ENCODE data around the gene SDK2. TPM values are rescaled to one million over a fixed set of nuclear protein-coding genes. Genes with fewer than 3 reads are reported as not detected.

Gene SDK2
- total and polyA plus RNA-seq, 5 donors from 2014 or later: 0.02 to 0.59 (median 0.02) TPM; not detected in 2

DNA sequence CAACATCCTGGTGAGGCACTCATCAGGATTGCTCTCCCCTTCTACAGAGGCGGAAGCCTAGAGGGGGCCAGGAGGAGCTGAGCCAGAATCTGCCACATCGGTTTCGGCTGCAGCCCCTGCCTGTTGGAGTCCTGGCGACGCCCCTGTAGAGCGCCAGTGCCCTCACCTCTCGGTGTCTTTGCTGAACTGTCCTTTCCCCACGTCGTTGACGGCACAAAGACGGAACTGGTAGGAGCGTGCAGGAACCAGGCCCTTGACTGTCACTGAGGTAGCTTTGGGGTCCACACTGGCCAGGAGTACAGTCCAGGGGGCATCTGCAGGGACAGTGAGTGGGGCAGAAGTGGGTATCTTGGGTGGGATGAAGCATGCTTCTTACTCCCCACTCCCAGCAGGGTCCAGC lies 222.1 kb downstream of the SDK2 start:
- H3K9me3 ChIP-seq (ENCODE audit: control insufficient read depth in 2 of 2, low read length in 2 of 2): no peaks in the 10 kb centered on the region
- Mint-ChIP-seq H3K36me3 (no peaks in the 10 kb centered on the region), H3K9me3 (peaks cover 0 to 2% (median 0%) of the 10 kb centered on the region in 7 donors), H3K27ac (no peak overlapping the region), H3K4me3 (no peak overlapping the region), H3K4me1 (no peaks in the 10 kb centered on the region), H3K27me3 (no peaks in the 10 kb centered on the region)
- H3K27ac ChIP-seq (ENCODE audit: insufficient read depth, low read length, poor library complexity, severe bottlenecking): no peak overlapping the region
- H3K36me3 ChIP-seq (ENCODE audit: control insufficient read depth, insufficient read depth, low read length): no peaks in the 10 kb centered on the region
- ATAC-seq (ENCODE audit: low read depth in 2 of 2) (no peak), DNase-seq (no peak)
- no peak overlapping the region for H3K4me3 ChIP-seq (ENCODE audit: low read depth, low read length)
- no peaks in the 10 kb centered on the region for H3K4me1 ChIP-seq (ENCODE audit: control insufficient read depth, insufficient read depth, low read length, poor library complexity, severe bottlenecking)
- no peaks in the 10 kb centered on the region for H3K27me3 ChIP-seq (ENCODE audit: control insufficient read depth, insufficient read depth, low read length)

DNA sequence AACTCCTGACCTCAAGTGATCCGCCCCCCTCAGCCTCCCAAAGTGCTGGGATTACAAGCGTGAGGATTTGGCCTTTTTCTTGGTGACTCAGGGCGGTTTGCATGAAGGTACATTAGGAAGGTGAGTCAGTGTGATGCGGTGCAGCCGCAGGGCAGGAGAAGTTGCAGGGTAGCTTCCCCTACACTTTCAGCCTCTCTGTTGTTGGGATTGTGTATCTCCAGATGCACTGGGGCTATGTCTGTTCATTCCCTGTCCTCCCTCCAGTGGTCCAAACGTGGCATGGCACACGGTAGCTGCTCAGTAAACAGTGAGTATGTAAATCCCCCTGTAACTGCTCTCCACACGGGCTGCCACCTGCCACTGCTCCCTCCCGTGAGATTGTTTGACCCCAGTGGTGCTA lies 223.3 kb downstream of the SDK2 start:
- Mint-ChIP-seq H3K27ac (peak overlapping the region in 1 of 3 donors; percentile 43), H3K27me3 (no peaks in the 10 kb centered on the region), H3K4me1 (no peaks in the 10 kb centered on the region), H3K4me3 (no peak overlapping the region), H3K36me3 (no peaks in the 10 kb centered on the region), H3K9me3 (peaks cover 0 to 2% (median 0%) of the 10 kb centered on the region in 7 donors)
- no peaks in the 10 kb centered on the region for H3K9me3 ChIP-seq (ENCODE audit: control insufficient read depth in 2 of 2, low read length in 2 of 2)
- H3K27me3 ChIP-seq (ENCODE audit: control insufficient read depth, insufficient read depth, low read length): no peaks in the 10 kb centered on the region
- no peaks in the 10 kb centered on the region for H3K4me1 ChIP-seq (ENCODE audit: control insufficient read depth, insufficient read depth, low read length, poor library complexity, severe bottlenecking)
- no peak overlapping the region for H3K27ac ChIP-seq (ENCODE audit: insufficient read depth, low read length, poor library complexity, severe bottlenecking)
- DNase-seq: no peak
- no peak for ATAC-seq (ENCODE audit: low read depth in 2 of 2)
- no peaks in the 10 kb centered on the region for H3K36me3 ChIP-seq (ENCODE audit: control insufficient read depth, insufficient read depth, low read length)
- no peak overlapping the region for H3K4me3 ChIP-seq (ENCODE audit: low read depth, low read length)

DNA sequence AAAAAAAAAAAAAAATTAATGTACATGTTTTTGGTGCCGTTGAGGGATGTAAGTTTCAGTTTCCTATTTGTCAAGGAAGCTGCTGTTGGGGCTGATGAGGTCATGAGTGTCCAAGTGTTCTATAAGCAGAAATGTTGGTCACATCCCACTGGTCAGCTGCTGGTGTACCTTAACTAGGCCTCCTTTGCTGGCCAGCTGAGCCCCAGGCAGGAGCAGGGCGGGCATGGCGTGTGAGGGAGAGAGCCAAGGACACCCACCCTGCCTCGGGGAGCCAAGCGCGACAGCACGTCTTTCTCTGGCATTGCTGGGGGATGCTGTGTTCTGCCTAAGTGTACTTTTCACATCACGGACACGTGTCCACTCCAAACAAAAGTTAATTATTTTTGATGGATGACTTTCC lies 224.4 kb downstream of the SDK2 start:
- ATAC-seq (ENCODE audit: low read depth in 2 of 2): no peak
- Histone ChIP-seq H3K27ac (ENCODE audit: insufficient read depth, low read length, poor library complexity, severe bottlenecking) (no peak overlapping the region), H3K4me3 (ENCODE audit: low read depth, low read length) (no peak overlapping the region), H3K27me3 (ENCODE audit: control insufficient read depth, insufficient read depth, low read length) (no peaks in the 10 kb centered on the region), H3K36me3 (ENCODE audit: control insufficient read depth, insufficient read depth, low read length) (no peaks in the 10 kb centered on the region), H3K4me1 (ENCODE audit: control insufficient read depth, insufficient read depth, low read length, poor library complexity, severe bottlenecking) (no peaks in the 10 kb centered on the region), H3K9me3 (ENCODE audit: control insufficient read depth in 2 of 2, low read length in 2 of 2) (no peaks in the 10 kb centered on the region)
- no peaks in the 10 kb centered on the region for H3K4me1 Mint-ChIP-seq
- H3K36me3 Mint-ChIP-seq: no peaks in the 10 kb centered on the region
- H3K27ac Mint-ChIP-seq: no peak overlapping the region
- H3K27me3 Mint-ChIP-seq: no peaks in the 10 kb centered on the region
- peaks cover 0 to 2% (median 0%) of the 10 kb centered on the region in 7 donors for H3K9me3 Mint-ChIP-seq
- no peak for DNase-seq
- H3K4me3 Mint-ChIP-seq: no peak overlapping the region

DNA sequence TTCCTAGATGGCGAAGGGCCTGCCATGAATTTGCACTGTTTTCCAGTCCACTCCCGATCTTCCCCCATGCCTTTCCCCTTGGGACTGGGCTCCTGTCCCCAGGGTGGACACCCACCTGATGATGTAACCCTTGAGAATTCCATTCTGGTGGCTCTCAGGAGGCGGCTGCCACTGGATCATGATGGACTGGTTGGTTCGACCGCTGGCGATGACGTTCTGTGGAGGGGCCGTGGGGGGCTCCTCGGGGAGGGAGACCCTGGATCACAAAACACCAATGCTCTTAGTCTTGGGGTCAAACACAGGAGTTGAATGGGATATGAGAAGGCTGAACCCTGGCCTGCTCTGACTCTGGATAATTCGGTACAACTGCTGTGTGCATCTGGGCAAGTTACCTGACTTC lies 225.2 kb downstream of the SDK2 start:
- no peak for ATAC-seq (ENCODE audit: low read depth in 2 of 2)

DNA sequence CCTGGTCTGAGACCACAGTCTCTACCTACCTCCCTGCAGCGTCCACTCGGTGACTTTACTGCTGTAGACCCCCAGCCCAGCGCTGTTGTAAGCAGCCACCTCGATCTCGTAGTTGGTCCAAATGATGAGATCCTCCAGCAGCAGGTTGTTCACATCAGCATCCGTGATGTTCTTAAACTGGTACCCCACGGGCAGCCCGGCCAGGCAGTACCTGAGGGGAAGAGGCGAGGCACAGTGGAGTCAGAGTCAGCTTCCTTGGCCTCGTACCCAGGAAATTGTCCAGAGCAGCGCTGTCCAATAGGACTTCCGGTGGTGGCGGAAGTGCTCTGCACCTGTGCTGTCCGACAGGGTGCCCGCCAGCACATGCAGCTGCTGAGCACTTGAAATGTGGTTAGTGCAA lies 228.5 kb downstream of the SDK2 start:
- Mint-ChIP-seq H3K27me3 (peaks cover 5% of the 10 kb centered on the region), H3K4me3 (no peak overlapping the region), H3K27ac (no peak overlapping the region), H3K9me3 (peaks cover 0 to 2% (median 0%) of the 10 kb centered on the region in 7 donors), H3K36me3 (no peaks in the 10 kb centered on the region), H3K4me1 (no peaks in the 10 kb centered on the region)
- Histone ChIP-seq H3K36me3 (ENCODE audit: control insufficient read depth, insufficient read depth, low read length) (no peaks in the 10 kb centered on the region), H3K4me3 (ENCODE audit: low read depth, low read length) (no peak overlapping the region), H3K27ac (ENCODE audit: insufficient read depth, low read length, poor library complexity, severe bottlenecking) (no peak overlapping the region), H3K27me3 (ENCODE audit: control insufficient read depth, insufficient read depth, low read length) (no peaks in the 10 kb centered on the region), H3K9me3 (ENCODE audit: control insufficient read depth in 2 of 2, low read length in 2 of 2) (no peaks in the 10 kb centered on the region), H3K4me1 (ENCODE audit: control insufficient read depth, insufficient read depth, low read length, poor library complexity, severe bottlenecking) (no peaks in the 10 kb centered on the region)
- DNase-seq (no peak), ATAC-seq (ENCODE audit: low read depth in 2 of 2) (no peak)

More for the DNA sequence above, 225.2 kb downstream of the SDK2 start:
- H3K9me3 Mint-ChIP-seq: peaks cover 0 to 2% (median 0%) of the 10 kb centered on the region in 7 donors
- no peaks in the 10 kb centered on the region for H3K27me3 Mint-ChIP-seq
- peak overlapping the region in 1 of 3 donors; percentile 35 for H3K27ac Mint-ChIP-seq
- Histone ChIP-seq H3K4me3 (ENCODE audit: low read depth, low read length) (no peak overlapping the region), H3K4me1 (ENCODE audit: control insufficient read depth, insufficient read depth, low read length, poor library complexity, severe bottlenecking) (no peaks in the 10 kb centered on the region), H3K36me3 (ENCODE audit: control insufficient read depth, insufficient read depth, low read length) (no peaks in the 10 kb centered on the region), H3K27ac (ENCODE audit: insufficient read depth, low read length, poor library complexity, severe bottlenecking) (no peak overlapping the region), H3K27me3 (ENCODE audit: control insufficient read depth, insufficient read depth, low read length) (no peaks in the 10 kb centered on the region), H3K9me3 (ENCODE audit: control insufficient read depth in 2 of 2, low read length in 2 of 2) (no peaks in the 10 kb centered on the region)
- no peak overlapping the region for H3K4me3 Mint-ChIP-seq
- H3K4me1 Mint-ChIP-seq: no peaks in the 10 kb centered on the region
- H3K36me3 Mint-ChIP-seq: no peaks in the 10 kb centered on the region
- no peak for DNase-seq

DNA sequence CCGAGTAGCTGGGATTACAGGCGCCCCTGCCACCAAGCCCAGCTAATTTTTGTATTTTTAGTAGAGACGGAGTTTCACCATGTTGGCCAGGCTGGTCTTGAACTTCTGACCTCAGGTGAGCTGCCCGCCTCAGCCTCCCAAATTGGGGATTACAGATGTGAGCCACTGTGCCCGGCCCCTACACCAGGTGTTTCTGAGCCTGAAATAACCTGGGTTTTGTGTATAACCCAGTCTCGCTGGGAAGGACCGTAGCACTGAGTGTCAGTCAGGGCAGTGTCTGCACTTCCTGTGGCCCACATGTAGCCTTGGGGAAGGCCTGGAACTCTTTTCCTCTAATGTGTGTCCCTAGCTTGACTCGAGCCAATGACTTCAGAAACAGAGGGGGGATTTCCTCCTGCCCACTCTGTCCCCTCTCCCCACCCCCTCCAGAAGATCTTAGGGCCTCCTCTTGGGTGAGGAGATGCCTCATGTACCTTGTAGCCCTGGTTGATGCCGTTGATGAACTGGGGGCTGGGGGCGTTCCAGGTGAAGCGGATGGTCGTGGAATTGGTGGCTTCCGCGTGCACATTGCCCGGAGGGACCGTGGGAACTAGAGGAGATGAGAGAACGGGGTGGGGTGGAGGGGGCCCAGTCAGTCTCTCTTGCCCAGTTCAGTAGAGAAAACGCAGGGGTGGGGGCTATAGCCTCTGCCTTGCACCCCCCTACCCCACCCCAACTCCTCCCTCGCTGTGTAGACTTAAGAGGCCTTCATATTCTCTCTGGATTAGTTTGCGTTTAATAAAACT lies 229.9 kb downstream of the SDK2 start:
- Mint-ChIP-seq H3K36me3 (no peaks in the 10 kb centered on the region), H3K27ac (no peak overlapping the region), H3K4me3 (no peak overlapping the region), H3K27me3 (peaks cover 5% of the 10 kb centered on the region), H3K9me3 (peaks cover 0 to 2% (median 0%) of the 10 kb centered on the region in 7 donors), H3K4me1 (no peaks in the 10 kb centered on the region)
- no peaks in the 10 kb centered on the region for H3K4me1 ChIP-seq (ENCODE audit: control insufficient read depth, insufficient read depth, low read length, poor library complexity, severe bottlenecking)
- ATAC-seq (ENCODE audit: low read depth in 2 of 2) (no peak), DNase-seq (no peak)
- no peak overlapping the region for H3K27ac ChIP-seq (ENCODE audit: insufficient read depth, low read length, poor library complexity, severe bottlenecking)
- H3K4me3 ChIP-seq (ENCODE audit: low read depth, low read length): no peak overlapping the region
- no peaks in the 10 kb centered on the region for H3K9me3 ChIP-seq (ENCODE audit: control insufficient read depth in 2 of 2, low read length in 2 of 2)
- H3K27me3 ChIP-seq (ENCODE audit: control insufficient read depth, insufficient read depth, low read length): no peaks in the 10 kb centered on the region
- no peaks in the 10 kb centered on the region for H3K36me3 ChIP-seq (ENCODE audit: control insufficient read depth, insufficient read depth, low read length)

DNA sequence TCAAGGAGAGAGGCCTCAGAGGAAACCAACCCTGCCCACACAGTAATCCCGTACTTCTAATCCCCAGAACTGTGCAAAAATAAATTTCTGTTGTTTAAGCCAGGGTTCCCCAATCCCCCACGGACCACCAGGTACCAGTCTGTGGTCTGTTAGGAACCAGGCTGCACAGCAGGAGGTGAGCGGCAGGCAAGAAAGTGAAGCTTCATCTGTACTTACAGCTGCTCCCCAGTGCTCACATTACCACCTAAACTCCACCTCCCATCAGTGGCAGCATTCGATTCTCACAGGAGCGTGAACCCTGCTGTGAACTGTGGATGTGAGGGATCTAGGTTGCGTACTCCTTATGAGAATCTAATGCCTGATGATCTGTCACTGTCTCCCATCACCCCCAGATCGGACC lies 231.3 kb downstream of the SDK2 start:
- ATAC-seq (ENCODE audit: low read depth in 2 of 2): no peak
- no peak for DNase-seq
- no peaks in the 10 kb centered on the region for H3K4me1 Mint-ChIP-seq
- Histone ChIP-seq H3K4me3 (ENCODE audit: low read depth, low read length) (no peak overlapping the region), H3K9me3 (ENCODE audit: control insufficient read depth in 2 of 2, low read length in 2 of 2) (no peaks in the 10 kb centered on the region), H3K27me3 (ENCODE audit: control insufficient read depth, insufficient read depth, low read length) (no peaks in the 10 kb centered on the region), H3K36me3 (ENCODE audit: control insufficient read depth, insufficient read depth, low read length) (no peaks in the 10 kb centered on the region), H3K4me1 (ENCODE audit: control insufficient read depth, insufficient read depth, low read length, poor library complexity, severe bottlenecking) (no peaks in the 10 kb centered on the region), H3K27ac (ENCODE audit: insufficient read depth, low read length, poor library complexity, severe bottlenecking) (no peak overlapping the region)
- no peak overlapping the region for H3K4me3 Mint-ChIP-seq
- no peak overlapping the region for H3K27ac Mint-ChIP-seq
- H3K9me3 Mint-ChIP-seq: no peaks in the 10 kb centered on the region
- H3K36me3 Mint-ChIP-seq: no peaks in the 10 kb centered on the region
- H3K27me3 Mint-ChIP-seq: peaks cover 5% of the 10 kb centered on the region

DNA sequence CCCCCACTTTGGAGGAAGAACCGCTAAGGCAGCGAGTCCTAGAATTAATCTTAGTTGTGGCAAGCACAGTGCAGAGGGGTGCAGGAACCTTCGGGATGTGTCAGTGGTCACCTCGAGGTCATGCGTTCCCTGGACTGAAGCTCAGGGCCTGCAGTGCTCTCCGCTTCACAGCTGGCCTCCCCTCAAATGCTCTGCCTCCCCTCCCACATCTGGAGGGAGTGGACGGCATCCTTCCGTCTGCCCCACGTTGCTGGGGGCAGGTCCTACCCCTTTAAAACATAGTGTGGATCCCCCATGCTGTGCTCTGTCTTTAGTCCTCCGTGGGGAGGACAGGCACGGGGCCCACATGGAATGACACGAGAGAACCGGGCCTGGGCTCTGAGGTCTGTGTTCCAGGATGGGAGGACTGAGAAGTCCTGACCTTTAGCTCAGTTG lies 232.9 kb downstream of the SDK2 start:
- Mint-ChIP-seq H3K36me3 (no peaks in the 10 kb centered on the region), H3K9me3 (no peaks in the 10 kb centered on the region), H3K27ac (no peak overlapping the region), H3K4me3 (no peak overlapping the region), H3K27me3 (peaks cover 5% of the 10 kb centered on the region), H3K4me1 (no peaks in the 10 kb centered on the region)
- no peaks in the 10 kb centered on the region for H3K36me3 ChIP-seq (ENCODE audit: control insufficient read depth, insufficient read depth, low read length)
- no peak for ATAC-seq (ENCODE audit: low read depth in 2 of 2)
- H3K9me3 ChIP-seq (ENCODE audit: control insufficient read depth in 2 of 2, low read length in 2 of 2): no peaks in the 10 kb centered on the region
- H3K27me3 ChIP-seq (ENCODE audit: control insufficient read depth, insufficient read depth, low read length): no peaks in the 10 kb centered on the region
- DNase-seq: no peak
- no peak overlapping the region for H3K27ac ChIP-seq (ENCODE audit: insufficient read depth, low read length, poor library complexity, severe bottlenecking)
- H3K4me3 ChIP-seq (ENCODE audit: low read depth, low read length): no peak overlapping the region
- no peaks in the 10 kb centered on the region for H3K4me1 ChIP-seq (ENCODE audit: control insufficient read depth, insufficient read depth, low read length, poor library complexity, severe bottlenecking)
